IPS-18c (cell line): ENCODE data around the gene NRK.
"Not testable (repeated sequence)": the region's sequence is repeated elsewhere in the genome, so short reads cannot be mapped to it uniquely, and the experiment has no call there.

Experiments used
- H3K4me3 ChIP-seq: 2 replicates; pipeline ENCODE4 v1.7.0; 2013; ENCODE audit warnings: low read depth, mild to moderate bottlenecking, low read length, moderate library complexity; ENCODE audit not compliant: insufficient read depth
- H3K9me3 ChIP-seq: one replicate; pipeline ENCODE4 v1.6.1; 2013; ENCODE audit warnings: mild to moderate bottlenecking, low read length, moderate library complexity; ENCODE audit not compliant: control insufficient read depth, insufficient read depth

Gene NRK

DNA sequence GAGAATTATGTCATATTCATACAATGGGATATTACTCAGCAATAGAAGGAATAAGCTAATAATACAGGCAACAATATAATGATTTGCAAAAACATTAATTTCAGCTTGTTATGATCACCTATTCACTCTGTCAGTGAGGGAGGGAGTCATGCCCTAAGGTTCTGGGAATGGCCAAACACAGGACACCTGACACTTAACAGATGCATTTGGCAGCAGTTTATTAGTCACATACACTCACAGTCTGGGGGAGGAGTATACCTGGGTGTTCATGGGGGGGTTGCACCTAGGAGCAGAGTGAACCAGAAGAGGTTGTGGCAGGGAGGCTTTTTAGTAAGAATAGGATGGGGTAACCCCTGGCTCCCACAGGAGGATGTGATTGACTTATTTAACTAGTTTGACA lies 177.9 kb downstream of the NRK start:
- Histone ChIP-seq H3K9me3 (peaks cover 2% of the 10 kb centered on the region), H3K4me3 (no peak overlapping the region)

- not testable (repeated sequence) for H3K9me3 ChIP-seq, H3K4me3 ChIP-seq
These were observed 178.3 kb downstream of the NRK start for GRCh38 chrX:106000609-106001008.

DNA sequence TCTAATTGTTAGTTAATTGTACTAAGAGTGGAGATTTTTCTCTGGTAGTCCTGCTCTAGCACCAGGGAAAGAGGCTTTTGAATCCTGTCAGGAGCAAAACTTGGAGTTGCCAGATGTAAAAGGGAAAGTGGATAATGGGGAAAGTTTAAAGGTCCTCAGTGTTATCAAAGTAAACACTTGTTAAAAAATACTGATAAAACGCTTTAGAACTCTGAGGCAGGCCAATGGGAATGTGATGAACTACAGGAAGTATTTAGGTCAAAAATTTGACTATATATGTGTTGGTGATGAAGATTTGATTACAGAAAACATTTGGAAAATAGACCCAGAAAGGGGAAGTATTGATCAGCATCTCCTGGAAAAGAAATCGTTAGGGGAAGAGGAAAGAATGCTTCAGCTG lies 183.3 kb downstream of the NRK start:
- H3K9me3 ChIP-seq, result peaks cover 2% of the 10 kb centered on the region
- H3K4me3 ChIP-seq, result no peak overlapping the region

GRCh38 chrX:106007815-106008214 lies 185.5 kb downstream of the NRK start:
- Histone ChIP-seq H3K4me3 (no peak overlapping the region), H3K9me3 (peaks cover 5% of the 10 kb centered on the region)
